ENCODE data around the gene GAB1. TPM values are rescaled to one million over a fixed set of nuclear protein-coding genes. Genes with fewer than 3 reads are reported as not detected.

The GAB1 gene
- polyA plus RNA-seq, 1 donor: 31.5 TPM

DNA sequence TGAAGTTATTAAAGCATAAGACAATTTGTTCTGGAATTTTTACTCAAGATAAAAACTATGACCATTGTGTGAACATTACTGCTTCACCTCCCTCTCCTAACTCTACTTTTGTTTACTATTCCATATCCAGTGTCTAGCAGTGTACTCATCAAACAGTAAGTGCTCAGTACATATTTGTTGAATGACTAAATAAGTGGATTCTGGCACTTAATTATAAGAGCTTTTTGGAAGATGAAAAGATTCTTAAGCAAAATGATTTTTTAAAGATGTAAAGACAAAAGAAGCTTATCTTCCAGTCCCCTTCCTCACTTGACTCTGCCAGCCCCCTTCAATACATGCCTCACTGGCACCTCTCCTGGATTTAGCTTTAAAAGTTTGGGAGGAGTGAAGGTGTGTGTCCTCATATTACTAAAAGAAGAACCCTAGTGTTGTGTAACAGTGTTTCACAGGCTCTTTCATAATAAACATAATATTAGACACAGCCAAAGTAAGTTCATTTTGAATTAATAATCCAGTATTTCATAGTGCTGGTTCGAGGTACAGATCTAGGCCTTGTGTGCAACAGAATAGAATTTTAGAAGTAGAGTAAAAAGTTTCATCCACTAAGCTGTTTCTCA, 53.0 kb downstream of the GAB1 start:
- DNase-seq: no peak

DNA sequence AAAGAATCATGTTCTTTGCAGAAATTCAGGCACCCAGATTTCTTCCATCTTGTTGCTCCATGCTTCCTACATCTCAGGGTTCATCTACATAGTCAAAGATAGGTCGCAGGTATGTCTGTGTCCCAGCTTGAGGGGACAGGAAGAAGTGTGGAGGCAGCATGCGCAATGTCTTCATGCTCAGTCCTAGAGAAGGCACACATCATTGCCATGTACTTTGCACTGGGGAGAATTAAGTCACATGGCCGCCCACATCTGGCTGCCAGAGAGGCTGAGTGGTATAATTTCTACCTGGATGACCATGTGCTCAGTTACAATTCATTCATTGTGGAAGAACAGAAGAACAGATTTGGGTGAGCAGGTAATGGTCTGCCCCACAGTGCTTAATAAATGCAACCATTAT, 54.1 kb downstream of the GAB1 start:
- DNase-seq: no peak

GRCh38 chr4:143391261-143391660, 54.6 kb downstream of the GAB1 start:
- no peak for DNase-seq

- no peak for DNase-seq
Measured at GRCh38 chr4:143391895-143392294, 55.2 kb downstream of the GAB1 start.

DNA sequence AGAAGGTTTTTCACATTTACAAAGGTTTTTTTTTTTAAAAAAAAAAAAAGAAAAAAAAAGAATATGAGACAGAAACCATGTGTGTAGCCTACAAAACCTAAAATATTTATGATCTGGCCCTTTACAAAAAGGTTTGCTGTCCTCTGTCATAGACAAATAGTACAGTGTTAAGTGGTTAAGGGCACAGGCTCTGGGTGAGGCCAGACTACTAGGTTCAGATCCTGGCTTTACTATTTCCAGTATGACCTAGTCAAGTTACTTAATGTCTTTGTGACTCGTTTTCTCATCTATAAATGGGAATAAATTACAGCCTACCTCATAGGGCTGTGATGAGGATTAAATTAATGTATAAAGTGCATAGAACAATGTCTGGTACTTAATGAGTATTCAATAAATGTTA, 56.5 kb downstream of the GAB1 start:
- no peak for DNase-seq

GRCh38 chr4:143394739-143395453, 58.2 kb downstream of the GAB1 start:
- no peak for DNase-seq

DNA sequence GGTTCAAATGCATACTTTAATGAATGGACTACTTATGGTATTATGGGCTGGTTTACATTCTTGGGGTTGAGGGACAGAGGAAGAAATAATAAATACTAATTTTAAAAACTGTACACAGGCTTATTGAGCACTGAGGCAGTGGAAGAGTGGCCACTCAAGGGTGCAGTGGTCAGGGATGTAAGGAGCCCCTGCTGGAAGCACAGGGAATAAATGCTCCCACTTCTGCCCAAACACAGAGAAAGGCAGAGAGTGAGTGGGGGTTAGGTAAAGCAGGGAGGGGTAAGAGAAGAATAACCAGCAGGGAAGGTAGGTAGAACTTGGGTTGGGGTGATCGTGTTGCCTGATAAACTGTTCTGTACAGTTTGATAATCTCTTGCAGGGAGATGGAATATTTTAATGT, 60.0 kb downstream of the GAB1 start:
- no peak for DNase-seq

GRCh38 chr4:143397335-143397734, 60.7 kb downstream of the GAB1 start:
- DNase-seq: no peak

DNA sequence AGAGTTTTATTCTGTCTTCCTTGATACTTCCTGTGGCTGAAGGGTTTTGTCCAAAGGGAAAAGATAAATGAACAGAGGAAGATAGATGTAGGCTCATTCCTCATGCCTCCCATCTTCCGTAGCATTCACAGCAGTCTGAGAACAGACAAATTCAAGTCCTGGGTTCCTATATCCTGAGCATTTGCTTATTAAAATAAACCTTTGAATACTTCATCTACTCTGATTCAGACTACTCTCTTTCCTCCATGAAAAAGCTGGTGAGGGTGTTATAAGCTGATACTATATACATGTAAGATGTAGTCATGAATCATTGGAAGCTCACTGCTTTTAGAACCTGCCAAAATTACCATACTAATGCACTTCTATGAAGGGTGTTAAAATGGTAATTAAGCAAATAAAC, 61.2 kb downstream of the GAB1 start:
- DNase-seq: no peak

GRCh38 chr4:143399113-143399949, 62.7 kb downstream of the GAB1 start:
- DNase-seq: no peak

- DNase-seq: no peak
Measured at GRCh38 chr4:143400082-143400481, 63.4 kb downstream of the GAB1 start.

DNA sequence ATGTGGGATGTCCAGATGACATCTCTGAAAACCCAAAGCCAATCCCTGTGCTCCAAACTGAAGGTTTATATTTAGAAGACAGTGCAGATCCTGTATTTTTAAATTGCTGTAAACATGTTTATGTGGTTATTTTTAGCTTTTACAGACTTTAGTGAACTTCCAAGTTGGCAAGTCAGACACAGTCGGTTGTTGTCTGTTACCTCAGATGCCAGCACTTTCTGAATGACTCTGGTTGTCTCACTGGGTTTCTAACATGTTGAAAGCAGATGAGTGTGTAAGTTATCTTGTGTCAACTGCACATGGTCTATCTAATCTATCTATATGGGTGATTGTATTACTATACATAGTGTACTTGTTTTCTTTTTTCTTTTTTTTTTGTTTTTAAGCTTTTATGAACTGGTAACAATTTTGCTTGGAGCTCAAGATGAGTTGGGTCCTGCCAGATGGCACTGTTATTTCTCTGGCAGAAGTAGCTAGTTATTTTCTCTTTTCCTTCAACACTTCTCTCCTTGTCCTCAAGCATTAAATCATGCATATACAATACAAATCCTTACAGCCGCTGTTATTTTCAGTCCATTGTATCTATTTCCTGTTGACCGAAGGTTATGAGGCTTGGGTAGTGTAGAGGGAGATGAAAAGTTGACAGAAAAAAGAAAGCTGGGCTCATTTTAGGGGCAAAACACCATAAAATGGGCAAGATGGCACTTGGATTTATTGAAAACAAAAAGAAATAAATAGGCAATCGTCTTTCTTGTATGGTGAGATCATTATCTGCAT, 66.3 kb downstream of the GAB1 start:
- DNase-seq: no peak

DNA sequence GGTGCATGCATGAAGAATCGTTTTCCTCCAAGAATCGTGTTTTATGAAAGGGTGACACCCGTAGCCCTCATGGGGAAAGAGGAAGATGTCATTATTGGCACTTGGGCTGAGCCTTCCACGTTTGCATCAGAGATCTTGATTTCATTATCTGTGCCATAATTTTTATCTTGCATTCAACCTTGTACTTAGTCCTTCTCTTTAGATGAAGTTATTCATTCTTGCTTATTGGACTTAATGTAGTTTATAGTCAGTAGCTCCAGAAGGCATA, 66.8 kb downstream of the GAB1 start:
- DNase-seq: no peak

DNA sequence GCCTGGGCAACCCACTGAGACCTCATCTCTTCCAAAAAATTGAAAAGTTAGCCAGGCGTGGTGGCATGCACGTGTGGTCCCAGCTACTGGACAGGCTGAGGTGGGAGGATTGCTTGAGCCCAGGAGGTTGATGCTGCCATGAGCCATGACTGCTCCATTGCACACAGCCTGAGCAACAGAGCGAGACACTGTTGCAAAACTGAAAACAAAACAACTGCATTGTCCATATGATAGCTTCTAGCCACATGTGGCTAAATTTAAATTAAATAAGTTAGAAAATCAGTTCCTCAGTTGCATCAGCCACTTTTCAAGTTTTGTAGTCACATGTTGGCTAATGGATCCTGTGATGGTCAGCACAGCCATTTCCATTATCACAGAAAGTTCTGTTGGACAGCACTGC, 67.9 kb downstream of the GAB1 start:
- no peak for DNase-seq

DNA sequence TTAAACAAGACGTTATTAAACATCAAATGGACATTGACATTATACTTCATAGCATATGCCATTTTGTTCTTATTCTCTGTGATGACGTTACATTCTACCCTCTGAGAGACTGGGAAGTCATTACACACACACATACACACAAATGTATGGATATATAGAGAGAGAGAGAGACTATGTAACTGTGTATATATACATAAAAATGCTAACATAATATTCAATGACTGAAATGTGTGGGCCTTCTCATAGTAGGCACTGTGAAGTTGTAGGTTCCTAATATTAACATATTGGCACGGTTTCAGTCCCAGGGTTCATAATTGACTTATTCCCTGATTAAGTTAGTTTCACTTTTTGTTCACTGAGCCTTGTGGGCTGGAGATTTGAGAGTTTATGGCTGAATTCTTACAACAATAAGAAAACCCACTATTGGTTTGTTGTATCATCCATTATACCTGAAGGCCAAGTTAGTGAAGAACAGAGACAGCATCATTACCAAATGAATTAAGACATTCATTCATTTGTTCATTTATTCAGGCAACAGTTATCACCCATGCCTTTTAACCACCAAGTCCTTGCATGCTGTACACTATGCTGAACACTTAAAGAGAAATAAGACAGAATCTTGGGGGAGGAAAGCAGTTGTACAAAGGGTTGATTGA, 68.5 kb downstream of the GAB1 start:
- DNase-seq: no peak

DNA sequence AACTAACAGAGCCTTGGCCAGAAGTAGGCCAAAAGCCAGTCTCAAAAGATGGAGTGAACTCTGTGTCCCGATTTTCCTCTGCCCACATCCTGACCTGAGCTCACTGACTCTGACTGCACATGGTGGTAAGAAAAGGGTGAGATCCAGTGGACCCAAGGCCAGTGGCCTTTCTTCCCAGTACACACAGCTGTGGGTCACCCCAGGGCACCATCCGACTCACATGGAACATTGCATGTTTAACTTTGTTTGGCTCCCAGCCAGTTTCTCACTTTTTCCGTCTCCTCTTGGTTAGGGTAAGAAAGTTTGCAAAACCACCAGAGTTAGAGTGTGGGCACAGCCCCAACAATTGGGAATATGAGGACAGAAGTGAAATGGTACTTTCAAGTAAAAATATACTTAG, 69.8 kb downstream of the GAB1 start:
- DNase-seq: no peak

DNA sequence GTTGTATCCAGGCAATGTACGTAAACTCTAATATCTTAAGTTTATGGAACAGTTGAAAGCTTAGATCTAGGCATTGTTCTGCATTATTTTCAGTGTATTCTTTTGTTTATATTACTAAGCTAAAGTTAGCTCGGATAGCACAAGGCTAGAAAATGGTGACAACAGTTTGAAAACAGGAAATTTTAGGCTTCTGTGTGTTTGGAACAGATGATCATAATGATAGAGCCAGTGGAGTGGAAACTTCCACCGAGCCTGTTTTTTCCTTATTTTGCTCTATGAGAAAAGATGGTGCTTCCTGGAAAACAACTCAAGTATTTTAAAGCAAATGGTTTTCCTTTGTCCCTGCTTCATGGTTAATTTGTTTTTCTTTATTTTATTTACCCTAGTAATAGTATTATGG, 70.8 kb downstream of the GAB1 start:
- DNase-seq: peak; percentile 54

GRCh38 chr4:143407888-143408287, 71.2 kb downstream of the GAB1 start:
- DNase-seq: no peak

DNA sequence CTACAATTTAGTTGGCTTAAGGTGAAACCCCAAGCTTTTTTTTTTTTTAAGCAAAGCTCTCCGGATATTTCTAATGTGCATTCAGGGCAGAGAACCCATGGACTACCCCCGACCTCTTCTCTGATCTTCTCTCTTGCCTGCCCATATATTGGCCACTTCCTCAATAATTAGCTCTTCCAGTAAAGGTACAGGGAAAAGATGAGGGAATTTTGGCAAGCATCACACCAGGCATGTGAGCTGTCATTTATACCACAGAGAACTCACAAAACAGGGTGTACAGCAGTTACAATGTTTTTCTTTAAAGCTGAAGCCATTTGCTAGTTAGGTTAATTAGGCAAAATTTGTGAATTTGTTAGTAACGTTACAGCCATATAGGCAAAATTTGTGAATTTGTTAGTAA, 73.3 kb downstream of the GAB1 start:
- no peak for DNase-seq

GRCh38 chr4:143411527-143412419, 75.1 kb downstream of the GAB1 start:
- DNase-seq: peak; percentile 42

DNA sequence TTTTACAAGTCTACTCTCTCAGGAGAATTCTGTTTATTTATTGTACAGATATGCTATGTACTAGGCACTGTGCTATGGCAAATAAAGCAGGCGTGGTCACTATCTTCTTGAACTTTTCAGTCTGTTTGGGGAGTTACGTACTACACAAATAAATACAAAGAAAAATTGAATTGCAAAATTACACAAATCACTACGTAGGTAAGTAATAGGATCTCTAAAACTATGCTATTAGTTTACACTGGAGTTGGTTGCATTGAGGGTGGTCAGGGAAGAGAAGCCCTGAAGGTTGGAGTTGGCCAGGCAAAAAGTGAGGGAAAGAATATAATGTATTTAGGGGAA, 75.7 kb downstream of the GAB1 start:
- DNase-seq: no peak

All from hindlimb muscle (tissue), 1 donor.